Measurements from ENCODE around the gene TPD52L1.

Gene TPD52L1

DNA sequence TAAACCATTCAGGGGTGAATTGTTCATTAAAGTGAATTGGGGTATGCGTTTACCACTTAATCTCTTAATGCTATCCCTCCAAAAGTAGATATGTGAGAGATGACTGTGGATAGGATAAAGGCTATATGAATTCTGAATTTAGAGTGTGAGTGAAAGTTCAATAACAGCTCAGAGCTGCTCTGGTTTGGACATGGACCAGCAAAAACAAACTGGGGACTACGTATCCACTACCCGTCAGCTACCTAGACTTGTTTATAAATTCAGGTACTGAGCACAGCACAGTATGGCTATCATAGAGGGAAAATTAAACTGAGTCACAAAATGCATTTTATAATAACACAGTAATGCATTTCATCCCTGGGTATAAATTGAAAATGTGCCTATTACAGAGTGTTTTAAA is 103.8 kb downstream of the TPD52L1 start:
- no peak for TF ChIP-seq TAF1 (IDR thresholded peaks at IDR 0.05; ENCODE audit: borderline replicate concordance, insufficient read depth, low read length)
- TF ChIP-seq REST (IDR thresholded peaks at IDR 0.05; ENCODE audit: insufficient read depth in 1 of 2, low read depth in 2 of 2, low read length in 2 of 2), result no peak
- no peak for TF ChIP-seq SIN3A (IDR thresholded peaks at IDR 0.05; ENCODE audit: borderline replicate concordance, insufficient read depth, low read length)
- no peak for TF ChIP-seq POLR2AphosphoS5 (IDR thresholded peaks at IDR 0.05; ENCODE audit: low read depth, low read length)
- TF ChIP-seq FOXP2 (optimal IDR thresholded peaks at IDR 0.05; ENCODE audit: borderline replicate concordance, extremely low read depth, extremely low read length, insufficient read depth), result no peak

- TF ChIP-seq REST (IDR thresholded peaks at IDR 0.05; ENCODE audit: insufficient read depth in 1 of 2, low read depth in 2 of 2, low read length in 2 of 2), result no peak
- TF ChIP-seq TAF1 (IDR thresholded peaks at IDR 0.05; ENCODE audit: borderline replicate concordance, insufficient read depth, low read length), result no peak
- no peak for TF ChIP-seq FOXP2 (optimal IDR thresholded peaks at IDR 0.05; ENCODE audit: borderline replicate concordance, extremely low read depth, extremely low read length, insufficient read depth)
- no peak for TF ChIP-seq SIN3A (IDR thresholded peaks at IDR 0.05; ENCODE audit: borderline replicate concordance, insufficient read depth, low read length)
- TF ChIP-seq POLR2AphosphoS5 (IDR thresholded peaks at IDR 0.05; ENCODE audit: low read depth, low read length), result no peak
These were observed 105.2 kb downstream of the TPD52L1 start for GRCh38 chr6:125258651-125259353.

GRCh38 chr6:125259354-125259736 is 105.8 kb downstream of the TPD52L1 start:
- no peak for TF ChIP-seq SIN3A (IDR thresholded peaks at IDR 0.05; ENCODE audit: borderline replicate concordance, insufficient read depth, low read length)
- no peak for TF ChIP-seq FOXP2 (optimal IDR thresholded peaks at IDR 0.05; ENCODE audit: borderline replicate concordance, extremely low read depth, extremely low read length, insufficient read depth)
- no peak for TF ChIP-seq TAF1 (IDR thresholded peaks at IDR 0.05; ENCODE audit: borderline replicate concordance, insufficient read depth, low read length)
- no peak for TF ChIP-seq POLR2AphosphoS5 (IDR thresholded peaks at IDR 0.05; ENCODE audit: low read depth, low read length)
- no peak for TF ChIP-seq REST (IDR thresholded peaks at IDR 0.05; ENCODE audit: insufficient read depth in 1 of 2, low read depth in 2 of 2, low read length in 2 of 2)

DNA sequence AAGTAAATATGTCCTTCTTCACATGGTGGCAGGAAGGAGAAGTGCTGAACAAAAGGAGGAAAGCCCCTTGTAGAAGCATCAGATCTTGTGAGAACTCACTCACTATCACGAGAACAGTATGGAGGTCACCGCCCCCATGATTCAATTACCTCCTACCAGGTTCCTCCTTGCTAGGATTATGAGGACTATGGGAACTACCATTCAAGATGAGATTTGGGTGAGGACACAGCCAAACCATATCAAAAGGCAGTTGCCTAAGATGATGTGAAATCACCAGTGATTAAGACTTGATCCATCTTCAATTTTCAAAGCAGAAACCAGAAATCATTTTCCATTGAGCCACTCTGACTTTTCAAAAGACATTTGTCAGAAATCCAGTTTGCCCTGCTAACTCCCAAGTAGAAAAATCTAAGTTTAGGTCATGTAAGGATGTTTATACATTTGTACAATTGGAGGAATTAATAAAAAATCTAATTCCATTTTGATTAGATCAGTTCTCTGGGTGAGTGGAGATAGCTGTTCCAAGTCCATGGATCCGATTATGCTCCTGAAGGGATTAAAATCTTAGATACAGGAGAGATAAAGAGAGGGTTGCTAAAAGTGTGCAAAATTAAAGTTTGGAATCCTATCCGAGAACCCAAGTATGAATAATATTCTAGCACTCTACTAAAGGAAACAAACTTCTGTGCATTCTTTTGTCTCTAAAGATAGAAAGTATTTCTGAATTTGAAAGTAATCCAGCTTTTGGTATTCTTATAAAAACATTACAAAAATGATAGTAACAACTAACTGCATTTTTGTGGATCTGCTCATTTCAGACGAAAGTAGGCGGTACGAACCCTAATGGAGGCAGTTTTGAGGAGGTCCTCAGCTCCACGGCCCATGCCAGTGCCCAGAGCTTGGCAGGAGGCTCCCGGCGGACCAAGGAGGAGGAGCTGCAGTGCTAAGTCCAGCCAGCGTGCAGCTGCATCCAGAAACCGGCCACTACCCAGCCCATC is 108.7 kb downstream of the TPD52L1 start:
- no peak for TF ChIP-seq SIN3A (IDR thresholded peaks at IDR 0.05; ENCODE audit: borderline replicate concordance, insufficient read depth, low read length)
- TF ChIP-seq REST (IDR thresholded peaks at IDR 0.05; ENCODE audit: insufficient read depth in 1 of 2, low read depth in 2 of 2, low read length in 2 of 2), result no peak
- no peak for TF ChIP-seq POLR2AphosphoS5 (IDR thresholded peaks at IDR 0.05; ENCODE audit: low read depth, low read length)
